ENCODE measurements around the gene RXRA.

The RXRA gene

GRCh38 chr9:134476272-134476941 is 150.2 kb downstream of the RXRA start:
- no peak for DNase-seq (ENCODE audit: low read depth)
- no peak overlapping the region for H3K4me3 ChIP-seq (replicated peaks; ENCODE audit: low read depth, low read length)

DNA sequence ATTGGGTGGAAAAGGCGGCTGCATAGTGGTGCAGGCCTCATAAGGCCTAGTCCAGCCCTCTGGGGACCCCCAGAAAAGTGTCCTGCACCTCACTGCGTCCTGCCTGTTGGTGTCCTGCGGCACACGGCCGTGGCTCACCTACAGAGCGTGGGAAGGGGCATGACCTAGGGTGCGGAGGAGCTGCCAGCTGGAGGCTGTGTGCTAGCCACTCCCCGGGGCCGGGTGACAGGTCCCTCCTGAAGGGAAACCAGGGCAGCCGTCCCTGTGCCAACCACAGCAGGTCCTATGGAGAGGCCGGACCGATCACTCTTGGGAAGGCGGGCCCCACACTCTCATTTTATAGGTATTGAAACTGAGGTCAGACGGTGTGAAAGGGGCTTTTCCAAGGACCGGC is 150.7 kb downstream of the RXRA start:
- DNase-seq (ENCODE audit: low read depth), result no peak
- no peak for TF ChIP-seq CTCF (IDR thresholded peaks at IDR 0.05; ENCODE audit: low read length, missing control alignments)

More at GRCh38 chr9:134476272-134476941, 150.2 kb downstream of the RXRA start:
- TF ChIP-seq CTCF (IDR thresholded peaks at IDR 0.05; ENCODE audit: low read length, missing control alignments), result no peak

DNA sequence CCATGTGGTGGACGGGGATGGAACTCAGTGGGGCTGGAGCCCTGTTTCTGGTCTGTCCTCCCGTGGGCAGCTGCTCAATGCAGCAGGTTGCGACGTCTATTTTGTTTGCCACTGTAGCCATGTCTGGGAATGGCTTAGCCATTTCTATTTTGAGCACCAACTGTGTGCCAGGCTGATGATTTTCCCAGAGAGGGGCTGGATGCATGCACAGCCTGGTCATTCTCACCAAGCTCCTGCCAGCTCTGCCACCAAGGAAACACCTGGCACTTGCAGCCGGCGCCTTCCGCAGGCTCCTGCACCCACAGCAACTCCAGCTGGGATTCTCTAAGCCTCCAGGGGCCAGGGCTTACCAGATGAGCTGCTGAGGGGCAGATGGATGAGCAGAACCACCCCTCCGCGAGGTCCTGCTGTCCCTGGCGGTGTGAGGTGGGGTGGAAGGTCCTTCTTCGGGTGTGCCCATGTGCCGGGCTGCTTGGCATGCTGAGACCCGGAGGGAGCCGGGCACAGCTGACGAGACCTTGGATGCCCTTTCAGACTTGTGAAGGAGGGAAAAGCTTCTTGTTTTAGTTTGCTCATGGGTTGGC is 151.2 kb downstream of the RXRA start:
- no peak for TF ChIP-seq CTCF (IDR thresholded peaks at IDR 0.05; ENCODE audit: low read length, missing control alignments)
- DNase-seq (ENCODE audit: low read depth), result no peak

More for the DNA sequence above, 150.7 kb downstream of the RXRA start:
- H3K4me3 ChIP-seq (replicated peaks; ENCODE audit: low read depth, low read length), result no peak overlapping the region

DNA sequence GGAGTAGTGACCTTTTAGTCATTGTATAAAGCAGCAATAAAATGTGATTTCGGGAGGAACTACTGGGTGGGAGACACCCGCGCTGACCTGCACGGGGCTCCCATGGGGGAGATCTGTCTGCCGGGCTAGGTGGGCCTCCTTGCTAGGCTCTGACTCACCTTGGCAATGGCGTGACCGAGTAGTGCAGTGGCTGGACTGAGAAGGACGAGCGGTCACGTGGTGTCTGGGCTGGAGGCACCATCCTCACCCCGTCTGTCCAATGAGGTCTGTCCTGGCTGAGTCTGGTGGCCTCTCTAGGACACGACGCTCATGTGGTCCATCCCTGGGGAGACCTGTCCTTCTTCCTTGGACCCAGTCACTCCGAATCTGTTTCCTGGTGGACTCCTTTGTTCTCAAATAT is 151.7 kb downstream of the RXRA start:
- no peak for TF ChIP-seq CTCF (IDR thresholded peaks at IDR 0.05; ENCODE audit: low read length, missing control alignments)
- H3K4me3 ChIP-seq (replicated peaks; ENCODE audit: low read depth, low read length), result no peak overlapping the region
- no peak for DNase-seq (ENCODE audit: low read depth)

More for the DNA sequence above, 151.2 kb downstream of the RXRA start:
- no peak overlapping the region for H3K4me3 ChIP-seq (replicated peaks; ENCODE audit: low read depth, low read length)

DNA sequence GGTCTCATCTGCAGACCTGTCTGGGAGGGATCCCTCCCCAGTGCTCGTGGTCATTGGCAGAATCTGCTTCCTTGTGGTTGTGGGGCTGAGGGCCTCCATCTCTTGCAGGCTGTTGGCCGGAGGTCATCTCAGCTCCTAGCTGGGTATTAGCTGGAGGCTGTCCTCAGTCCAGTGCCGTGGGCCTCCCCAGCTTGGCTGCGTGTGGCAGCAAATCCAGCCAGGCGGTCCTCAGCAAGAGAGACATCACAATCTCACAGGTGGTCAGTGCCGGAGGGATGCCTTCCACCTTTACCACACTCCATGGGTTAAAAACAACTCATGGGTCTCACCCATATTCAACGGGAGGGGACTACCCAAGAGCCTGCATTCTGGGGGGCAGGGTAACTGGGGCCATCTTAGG is 155.5 kb downstream of the RXRA start:
- no peak for DNase-seq (ENCODE audit: low read depth)
- H3K4me3 ChIP-seq (replicated peaks; ENCODE audit: low read depth, low read length), result no peak overlapping the region
- TF ChIP-seq CTCF (IDR thresholded peaks at IDR 0.05; ENCODE audit: low read length, missing control alignments), result no peak

- TF ChIP-seq CTCF (IDR thresholded peaks at IDR 0.05; ENCODE audit: low read length, missing control alignments), result no peak
- DNase-seq (ENCODE audit: low read depth), result no peak
- no peak overlapping the region for H3K4me3 ChIP-seq (replicated peaks; ENCODE audit: low read depth, low read length)
Measured at GRCh38 chr9:134482226-134482625, 156.0 kb downstream of the RXRA start.
